ENCODE results near the gene OCA2.
"Not testable (repeated sequence)": the region's sequence is repeated elsewhere in the genome, so short reads cannot be mapped to it uniquely, and the experiment has no call there.

OCA2 gene

DNA sequence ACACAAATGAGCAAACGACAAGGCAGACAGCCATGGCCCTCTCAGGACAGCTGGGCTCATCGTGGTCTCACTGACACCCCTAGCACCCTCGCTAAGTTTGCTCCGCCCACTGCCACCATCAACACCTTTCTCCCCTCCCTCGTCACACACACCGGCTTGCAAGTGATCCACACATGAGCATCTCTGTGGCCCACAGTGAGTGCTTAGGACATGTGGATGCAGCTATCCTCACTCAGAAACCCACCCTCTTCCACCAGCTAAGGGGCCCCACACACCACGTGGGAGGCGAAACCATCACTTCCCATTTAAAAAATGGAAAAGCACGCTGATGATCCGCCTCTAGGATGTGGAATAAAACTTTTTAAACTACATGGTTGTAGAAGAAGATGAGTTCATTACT lies 105.6 kb downstream of the OCA2 start:
- no peak for DNase-seq

DNA sequence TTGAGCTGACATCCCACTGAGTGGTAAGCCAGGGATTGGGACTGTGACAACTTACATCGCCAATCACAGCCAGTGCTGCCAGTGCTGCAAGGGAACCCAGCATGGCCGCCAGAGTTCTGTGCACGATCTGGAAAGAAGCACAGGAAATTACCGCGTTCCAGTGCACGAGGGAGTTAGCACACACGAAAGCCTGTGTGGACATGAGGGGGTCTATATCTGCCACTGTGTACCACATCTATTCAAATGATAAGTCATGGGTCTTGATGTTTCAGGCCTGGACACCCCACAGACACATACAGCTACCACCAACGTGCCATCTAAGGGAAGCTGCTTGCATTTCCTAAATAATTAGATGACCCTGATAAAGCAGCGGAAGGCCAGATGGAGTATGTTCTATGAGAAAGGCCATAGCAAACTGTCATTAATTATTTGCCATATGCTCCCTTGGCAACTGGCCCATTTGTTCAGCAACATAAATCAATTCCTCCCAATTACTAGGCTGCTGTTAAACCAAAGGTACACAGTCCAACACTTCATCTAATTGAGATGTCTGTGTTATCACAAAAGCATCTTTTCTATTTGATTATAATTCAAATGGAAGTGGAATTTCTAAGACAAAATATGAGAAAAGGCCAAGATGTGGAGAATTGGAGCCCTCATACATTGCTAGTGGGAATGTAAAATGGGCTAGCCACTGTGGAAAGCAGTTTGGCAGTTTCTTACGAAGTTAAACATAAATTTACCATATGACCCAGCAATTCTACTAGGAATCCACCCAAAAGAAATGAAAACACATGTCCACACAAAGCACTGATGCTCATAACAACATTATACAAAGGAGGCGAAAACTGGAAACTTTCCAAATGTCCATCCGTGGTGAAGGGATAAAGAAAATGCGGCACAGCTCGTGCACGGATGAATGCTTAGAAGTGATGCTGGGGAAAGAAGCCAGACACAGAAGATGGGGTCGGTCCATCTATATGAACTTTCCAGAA lies 108.3 kb downstream of the OCA2 start:
- DNase-seq, result no peak

DNA sequence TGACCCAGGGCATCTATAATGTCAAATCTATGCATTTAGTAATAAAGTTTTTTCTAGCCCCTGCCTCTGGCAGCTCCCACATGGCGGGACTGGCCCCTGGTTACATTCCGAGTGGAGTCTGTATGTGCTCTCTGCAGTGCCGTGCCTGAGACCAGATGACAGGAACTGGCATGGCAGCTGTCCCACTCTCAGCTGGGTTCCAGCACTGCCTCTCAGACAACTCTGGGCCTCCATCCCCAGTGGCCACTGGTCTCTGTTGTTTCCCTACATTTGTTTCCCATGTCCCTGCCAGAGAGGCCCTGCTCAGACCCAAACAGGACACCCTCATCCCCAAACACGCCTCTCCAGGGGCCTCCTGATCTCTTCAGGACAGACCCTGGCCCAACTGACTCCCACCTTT lies 109.3 kb downstream of the OCA2 start:
- DNase-seq, result no peak

DNA sequence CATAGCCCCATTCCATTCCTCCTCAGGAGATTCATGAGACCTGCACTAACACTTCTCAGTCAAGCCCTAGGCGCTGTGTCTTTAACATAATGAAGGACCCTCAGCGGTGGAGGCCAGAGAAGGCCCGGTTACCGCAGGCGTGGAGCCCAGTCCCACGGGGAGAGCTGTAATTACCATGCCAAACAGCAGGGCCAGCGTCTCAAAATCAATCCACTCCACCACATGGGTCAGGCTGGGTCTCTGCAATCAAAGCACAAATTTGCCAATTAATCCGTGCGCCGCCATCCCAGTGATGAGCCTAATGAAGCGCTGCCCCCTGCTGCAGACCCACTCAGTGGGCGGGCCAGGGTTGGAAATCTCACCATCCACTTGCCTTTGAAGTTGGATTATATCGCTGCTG lies 109.7 kb downstream of the OCA2 start:
- no peak for DNase-seq

DNA sequence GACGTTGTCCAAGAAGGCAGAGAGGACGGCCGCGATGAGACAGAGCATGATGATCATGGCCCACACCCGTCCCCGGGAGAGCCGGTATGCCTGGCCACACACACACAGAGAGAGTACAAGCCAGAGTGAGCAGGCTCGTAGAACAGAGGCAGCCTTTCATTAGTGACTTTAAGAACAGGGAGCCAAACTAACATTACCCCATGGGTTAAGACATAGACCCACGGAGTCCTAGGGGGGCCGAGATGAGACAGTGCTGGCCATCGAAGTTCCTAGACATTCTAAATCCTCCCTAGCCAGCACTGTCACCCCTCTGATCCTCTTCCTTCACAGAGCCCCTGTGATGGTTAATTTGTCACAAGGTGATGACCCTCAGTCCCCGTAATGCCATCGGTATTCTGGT lies 114.0 kb downstream of the OCA2 start:
- DNase-seq, result no peak

DNA sequence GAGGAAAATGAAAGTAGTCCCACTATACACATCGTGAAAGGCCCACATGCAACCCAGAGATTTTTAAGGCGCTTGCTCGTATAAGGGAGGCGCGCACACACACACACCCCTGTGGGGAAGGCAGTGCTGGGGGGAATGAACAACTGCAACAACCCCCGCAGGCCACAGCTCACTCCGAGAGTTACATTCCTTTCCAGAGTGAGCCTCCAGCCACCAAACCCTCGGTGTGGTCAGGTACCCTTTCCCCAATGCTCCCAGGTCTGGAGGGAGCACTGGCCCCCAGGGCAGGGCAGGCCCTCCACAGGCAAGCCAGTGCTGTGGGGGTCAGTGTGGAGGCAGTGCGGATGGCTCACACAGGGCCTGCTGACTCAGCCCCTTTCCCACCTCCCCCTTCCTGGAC lies 115.6 kb downstream of the OCA2 start:
- DNase-seq, result no peak

DNA sequence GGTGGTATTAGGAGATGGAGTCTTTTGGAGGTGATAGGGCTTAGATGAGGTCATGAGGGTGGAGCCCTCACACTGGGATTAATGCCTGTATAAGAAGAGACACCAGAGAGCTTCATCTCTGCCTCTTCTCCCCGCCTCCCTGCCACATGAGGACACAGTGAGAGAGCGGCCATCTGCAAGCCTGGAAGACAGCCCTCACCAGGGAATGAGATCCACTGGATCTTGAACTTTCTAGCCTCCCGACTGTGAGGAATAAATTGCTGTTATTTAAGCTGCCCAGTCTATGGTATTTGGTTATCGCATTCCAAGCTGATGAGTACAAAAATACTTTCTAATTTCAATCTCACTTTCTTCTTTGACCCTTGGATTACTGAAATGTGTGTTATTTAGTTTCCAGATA lies 121.4 kb downstream of the OCA2 start:
- DNase-seq, result no peak

DNA sequence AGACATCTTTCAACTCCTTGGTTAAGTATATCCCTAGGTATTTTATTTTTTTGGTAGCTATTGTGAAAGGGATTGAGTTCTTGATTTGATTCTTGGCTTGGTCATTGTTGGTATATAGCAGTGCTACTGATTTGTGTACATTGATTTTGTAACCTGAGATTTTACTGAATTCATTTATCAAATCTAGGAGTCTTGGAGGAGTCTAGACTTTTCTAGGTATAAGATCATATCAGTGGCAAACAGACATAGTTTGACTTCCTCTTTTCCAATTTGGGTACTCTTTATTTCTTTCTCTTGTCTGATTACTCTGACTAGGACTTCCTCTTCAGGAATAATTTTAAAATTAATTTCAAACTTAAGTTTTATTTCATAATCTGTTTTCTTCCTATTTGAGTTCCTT lies 125.2 kb downstream of the OCA2 start:
- DNase-seq, result no peak

DNA sequence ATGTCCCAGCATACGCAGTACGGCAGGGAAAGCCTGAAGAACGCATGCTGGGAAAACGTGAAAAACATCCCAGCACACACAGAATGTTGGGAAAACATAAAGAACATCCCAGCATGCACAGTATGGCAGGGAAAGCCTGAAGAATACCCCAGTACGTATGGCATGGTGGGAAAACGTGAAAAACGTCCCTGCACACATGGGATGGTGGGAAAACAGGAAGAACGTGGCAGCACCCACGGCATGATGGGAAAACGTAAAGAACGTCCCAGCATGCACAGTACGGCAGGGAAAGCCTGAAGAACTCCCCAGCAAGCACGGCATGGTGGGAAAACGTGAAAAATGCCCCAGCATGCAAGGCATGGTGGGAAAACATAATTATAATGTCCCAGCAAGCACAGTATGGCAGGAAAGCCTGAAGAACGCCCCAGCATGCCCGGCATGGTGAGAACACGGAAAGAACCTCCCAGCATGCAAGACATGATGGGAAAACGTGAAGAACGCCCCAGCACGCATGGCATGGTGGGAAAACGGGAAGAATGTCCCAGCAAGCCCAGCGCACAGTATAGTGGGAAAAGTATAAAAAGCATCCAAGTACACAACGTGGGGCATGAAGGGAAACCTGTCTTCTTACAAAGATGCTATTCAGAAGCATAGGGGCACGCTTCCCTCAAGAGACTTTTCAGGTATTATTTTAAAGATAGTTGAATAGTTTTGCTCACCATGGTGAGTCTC lies 128.3 kb downstream of the OCA2 start:
- no peak for DNase-seq

DNA sequence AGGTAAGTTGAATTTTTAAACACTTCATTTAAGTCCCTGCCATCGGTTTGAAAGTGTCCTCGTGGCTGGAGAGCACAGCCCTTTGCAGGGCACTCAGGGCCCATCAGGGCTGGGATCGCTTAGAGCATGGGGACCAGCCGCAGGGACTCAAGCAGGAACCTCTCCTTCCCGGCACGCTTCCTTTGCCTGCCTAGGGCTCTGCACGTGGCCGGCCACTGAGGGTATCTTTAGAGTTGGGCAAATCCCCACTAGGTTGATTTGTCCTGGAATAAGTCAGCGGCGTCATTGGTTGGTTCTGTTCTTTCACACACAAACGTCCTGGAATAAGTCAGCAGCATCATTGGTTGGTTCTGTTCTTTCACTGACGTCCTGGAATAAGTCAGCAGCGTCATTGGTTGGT lies 131.6 kb downstream of the OCA2 start:
- DNase-seq, result no peak

DNA sequence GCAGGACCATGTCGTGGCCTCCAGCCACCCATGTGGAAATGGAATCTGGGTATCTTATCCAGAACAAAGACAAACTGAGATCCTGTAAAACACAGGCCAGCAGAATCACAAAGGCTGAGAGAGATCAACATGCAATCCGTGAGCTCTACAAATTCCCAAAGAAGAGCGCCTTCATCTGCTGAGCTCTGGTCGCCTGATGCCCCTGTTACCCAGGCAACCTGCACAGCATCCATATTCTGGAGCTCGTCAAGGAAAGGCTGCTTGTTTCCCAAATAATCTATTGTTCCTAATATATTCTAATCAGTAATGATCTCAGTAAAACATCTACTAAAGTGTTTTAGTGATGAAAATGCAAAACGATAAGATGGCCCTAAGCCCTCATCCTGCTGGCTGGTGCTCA lies 133.6 kb downstream of the OCA2 start:
- DNase-seq, result no peak

DNA sequence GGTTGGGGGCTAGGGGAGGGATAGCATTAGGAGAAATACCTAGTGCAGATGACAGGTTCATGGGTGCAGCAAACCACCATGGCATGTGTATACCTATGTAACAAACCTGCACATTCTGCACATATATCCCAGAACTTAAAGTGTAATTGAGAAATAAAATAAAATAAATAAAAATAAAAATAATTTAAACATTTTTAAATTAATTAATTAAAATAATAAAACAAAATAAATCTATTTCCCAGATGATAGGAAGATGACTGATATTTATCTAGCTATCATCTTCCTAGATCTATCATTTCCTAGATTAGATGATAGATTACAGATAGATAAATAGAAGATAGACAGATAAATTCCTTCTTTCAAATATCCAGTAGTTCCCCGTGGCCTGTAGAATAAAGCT lies 137.3 kb downstream of the OCA2 start:
- DNase-seq, result no peak

DNA sequence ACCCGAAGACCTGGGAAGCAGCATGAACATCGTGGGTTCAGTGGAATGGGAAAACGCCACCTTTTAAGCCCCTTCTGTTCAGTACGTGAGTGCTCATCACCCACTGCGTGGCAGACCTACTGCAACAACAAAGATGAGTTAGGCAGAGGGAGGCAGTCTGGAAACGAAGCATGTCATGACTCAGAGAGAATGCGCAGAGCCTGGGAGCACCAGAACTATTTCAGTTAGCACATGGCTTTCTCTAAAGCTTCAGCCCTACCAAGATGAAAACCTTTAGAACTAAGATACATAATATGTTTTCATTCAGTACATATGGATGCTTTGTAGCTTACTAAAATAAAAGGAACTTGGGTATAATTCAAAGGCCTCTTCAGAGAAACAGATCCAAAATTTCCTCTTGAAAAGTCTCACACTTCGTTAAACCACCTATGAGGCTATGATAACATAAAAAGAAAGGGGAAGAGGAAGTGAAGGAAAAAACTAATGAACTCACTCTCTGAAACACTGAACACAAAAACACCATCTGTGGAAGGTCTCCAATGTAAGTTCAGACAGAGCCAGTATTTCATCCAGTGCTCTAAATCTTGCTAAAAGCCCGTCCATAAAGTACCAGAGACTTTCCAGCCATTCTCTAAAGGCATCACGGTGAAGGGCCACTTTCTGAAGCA lies 140.1 kb downstream of the OCA2 start:
- no peak for DNase-seq

DNA sequence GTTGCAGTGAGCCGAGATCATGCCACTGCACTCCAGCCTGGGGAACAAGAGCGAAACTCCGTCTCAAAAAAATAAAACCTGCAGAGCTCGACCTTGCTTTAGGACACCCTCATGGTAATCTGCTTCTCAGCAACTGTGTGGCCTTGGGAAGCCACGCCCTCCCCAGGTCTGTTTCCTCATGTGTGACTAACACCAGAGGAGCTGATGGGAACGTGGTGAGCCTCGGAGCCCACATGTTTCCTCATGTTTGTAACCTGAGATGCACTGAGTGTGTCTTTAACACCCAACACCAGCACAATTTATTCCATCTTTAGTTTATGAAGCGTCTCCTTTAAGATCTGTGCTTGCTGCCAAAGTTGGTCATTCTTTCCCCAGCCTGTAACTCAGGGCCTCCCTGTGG lies 142.8 kb downstream of the OCA2 start:
- DNase-seq, result no peak

DNA sequence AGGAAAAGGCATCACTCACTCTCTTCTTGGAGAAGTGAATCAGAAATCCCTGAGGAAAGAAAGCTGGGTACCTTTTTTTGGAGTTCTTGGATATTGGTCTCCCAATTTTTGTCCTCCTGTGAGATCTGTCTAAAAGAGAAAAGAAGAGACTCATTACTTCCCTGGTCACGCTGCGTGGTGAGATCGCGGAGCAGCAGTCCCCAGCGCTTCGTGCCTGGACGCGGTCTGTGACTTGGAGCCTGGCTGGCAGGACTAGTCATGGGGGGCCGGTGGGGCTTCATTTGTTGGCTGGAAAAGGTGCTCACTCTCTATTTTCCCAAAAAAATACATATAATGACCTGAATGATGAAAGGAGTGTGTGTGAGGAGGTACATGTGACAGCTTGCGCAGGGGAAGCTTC lies 144.0 kb downstream of the OCA2 start:
- DNase-seq, result no peak

DNA sequence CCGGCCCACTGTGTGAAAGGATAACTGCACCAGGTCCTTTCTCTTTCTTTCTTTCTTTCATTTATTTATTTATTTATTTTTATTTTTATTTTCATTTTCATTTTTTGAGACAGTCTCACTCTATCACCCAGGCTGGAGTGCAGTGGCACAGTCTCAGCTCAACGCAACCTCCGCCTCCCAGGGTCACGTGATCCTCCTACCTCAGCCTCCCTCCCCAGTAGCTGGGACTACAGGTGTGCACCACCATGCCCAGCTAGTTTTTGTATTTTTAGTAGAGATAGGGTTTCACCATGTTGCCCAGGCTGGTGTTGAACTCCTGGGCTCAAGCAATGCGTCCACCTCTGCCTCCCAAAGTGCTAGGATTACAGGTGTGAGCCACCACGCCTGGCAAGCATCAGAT lies 146.5 kb downstream of the OCA2 start:
- DNase-seq, result not testable (repeated sequence)

DNA sequence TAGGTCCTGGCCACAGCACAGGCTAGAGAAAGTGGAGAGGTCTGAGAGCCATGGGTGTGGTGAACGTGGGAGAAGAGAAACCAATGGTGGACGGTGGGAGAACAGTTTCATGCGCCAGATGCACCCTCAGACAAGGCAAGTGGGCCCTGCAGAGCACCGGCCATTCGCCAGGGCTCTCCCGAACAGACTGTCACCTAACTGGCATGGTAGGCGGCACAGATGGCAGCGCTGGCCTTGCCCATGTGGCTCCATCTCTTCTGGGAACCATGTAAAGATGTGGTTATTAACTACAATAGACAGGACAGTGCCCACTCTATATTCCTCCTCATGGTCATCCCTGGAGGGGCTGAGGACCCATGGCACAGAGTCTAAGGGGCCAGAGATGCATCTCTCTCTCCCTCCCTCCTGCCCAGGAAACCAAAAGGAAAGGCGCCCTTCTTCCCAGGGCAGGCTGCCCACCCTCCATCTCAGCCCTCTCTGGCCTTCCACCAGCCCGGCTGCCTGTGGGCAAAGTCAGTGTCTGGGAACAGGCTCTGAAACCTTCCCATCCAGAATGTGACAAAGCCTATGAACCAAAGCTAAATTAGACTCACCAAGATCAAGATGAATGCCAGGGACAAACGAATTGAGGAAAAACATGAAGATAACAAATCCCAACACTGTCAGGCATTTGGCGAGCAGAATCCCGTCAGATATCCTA lies 147.8 kb downstream of the OCA2 start:
- DNase-seq, result no peak

DNA sequence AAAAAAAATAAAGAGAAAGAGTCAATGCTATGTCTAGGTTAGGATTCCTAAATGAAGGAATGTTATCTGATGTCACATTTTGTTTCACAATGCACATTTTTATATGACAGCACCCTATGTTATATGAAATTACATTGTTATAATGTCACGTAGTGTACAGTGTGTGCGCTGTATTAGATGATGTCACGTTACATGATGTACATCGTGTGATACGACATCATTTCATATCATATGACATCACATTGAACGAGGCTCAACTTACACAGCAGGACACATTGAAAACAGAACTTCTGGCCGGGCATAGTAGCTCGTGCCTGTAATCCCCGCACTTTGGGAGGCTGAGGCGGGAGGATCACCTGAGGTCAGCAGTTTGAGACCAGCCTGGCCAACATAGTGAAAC lies 150.0 kb downstream of the OCA2 start:
- no peak for DNase-seq

DNA sequence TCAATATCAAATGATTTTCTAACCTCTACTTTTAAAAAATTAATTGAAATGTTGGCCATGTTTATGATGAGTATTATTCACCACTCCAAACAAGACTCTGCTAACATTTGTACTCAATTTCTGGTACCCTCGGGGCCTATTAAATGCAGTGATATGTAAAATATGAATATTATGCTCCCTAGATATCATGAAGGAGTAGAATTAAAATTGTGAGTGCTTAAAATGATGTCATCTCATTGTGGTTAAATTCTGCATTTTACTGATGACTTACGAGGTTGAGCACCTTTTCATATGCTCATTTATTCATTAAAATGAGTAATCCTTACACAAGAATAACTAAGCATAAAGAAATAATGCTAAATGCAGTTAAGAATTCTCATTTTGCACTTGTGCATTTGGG lies 159.9 kb downstream of the OCA2 start:
- no peak for DNase-seq

DNA sequence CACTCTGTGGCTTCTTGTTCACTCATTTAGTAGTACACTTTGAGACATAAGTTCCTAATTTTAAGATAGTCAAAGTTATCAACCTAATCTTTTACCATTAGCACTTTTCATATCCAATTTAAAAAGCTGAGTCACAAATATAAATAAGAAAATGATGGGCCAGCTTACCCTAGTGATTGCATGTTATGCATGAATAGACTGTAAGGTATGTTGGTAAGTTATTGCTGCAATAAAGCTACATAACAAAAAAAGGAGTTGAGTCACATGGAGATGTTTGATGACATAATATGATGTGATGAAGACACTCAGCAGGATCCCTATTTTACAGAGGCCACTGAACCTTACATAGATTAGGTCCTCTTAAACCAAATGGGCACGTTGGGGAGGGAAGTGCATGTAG lies 161.3 kb downstream of the OCA2 start:
- no peak for DNase-seq

DNA sequence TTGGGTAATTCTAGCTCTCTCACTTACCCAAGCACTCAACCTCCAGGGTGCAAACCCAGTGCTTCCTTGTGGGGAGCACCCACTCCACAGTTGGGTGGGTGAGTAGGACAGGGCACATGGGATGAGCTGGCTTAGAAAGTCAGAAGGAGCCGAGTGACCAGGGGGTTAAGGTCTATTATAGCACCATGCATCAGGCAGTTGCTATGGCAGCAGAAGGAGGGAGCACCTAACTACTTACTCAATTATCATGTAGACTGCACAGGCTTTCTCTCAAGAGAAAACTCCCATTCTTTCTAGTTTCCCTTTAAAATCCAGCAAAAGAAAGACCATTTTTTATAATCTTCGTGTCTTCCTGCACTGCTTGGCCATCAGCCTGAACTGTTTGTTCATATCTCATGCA lies 163.0 kb downstream of the OCA2 start:
- DNase-seq, result no peak

DNA sequence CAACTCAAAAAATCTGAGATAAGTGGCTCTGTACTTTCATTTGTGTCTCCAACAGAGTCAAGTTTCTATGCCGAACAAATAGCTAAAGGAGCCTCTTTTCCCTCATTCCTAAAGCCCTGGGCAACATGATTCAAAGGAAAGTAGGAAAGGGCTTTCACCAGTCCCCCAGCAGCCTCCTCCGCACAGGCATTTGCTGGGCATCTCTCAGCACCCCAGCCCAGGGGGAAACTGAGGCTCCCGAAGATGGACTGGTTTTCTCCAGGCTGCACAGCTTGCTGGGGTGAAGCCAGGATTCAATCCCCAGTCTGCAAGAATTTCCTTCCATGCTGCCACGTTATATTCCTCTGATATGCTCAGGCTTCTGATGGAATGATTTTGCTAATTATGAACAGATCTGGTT lies 163.8 kb downstream of the OCA2 start:
- DNase-seq, result no peak

DNA sequence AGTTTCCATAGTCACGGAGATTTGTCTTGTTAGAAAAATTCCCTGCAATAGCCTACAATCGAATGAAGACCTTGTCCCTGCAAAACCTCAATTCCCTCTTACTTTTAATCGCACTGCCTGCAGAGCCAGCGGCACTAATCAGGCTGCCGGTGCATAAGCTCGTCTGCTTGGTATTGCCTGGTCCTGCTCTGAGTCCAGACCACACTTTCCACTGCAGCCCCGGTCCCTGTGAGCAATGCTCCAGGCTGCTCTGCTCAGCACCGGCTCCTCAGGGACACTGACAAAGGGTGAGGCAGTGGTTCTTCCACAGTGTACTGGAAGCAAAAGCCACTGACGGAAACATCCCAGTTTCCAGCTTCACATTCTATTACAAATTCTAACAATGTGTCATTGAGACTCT lies 164.3 kb downstream of the OCA2 start:
- no peak for DNase-seq
